Urinary bladder (tissue), 4 donors: Measurements from ENCODE around the gene THAP10. TPM values are rescaled to one million over a fixed set of nuclear protein-coding genes. Genes with fewer than 3 reads are reported as not detected.

Experiments
- DNase-seq: peaks from one replicate; pipeline ENCODE4 v3.0.0-alpha.2; 2015; ENCODE audit errors: extremely low spot score
- H3K27ac ChIP-seq: one replicate; pipeline ENCODE4 v1.5.1; 2013; ENCODE audit warnings: low read depth, mild to moderate bottlenecking, moderate library complexity
- H3K36me3 ChIP-seq: one replicate; pipeline ENCODE4 v1.6.1; 2013; ENCODE audit warnings: mild to moderate bottlenecking, moderate library complexity; ENCODE audit not compliant: insufficient read depth
- H3K4me1 ChIP-seq: one replicate; pipeline ENCODE4 v1.6.1; 2013; ENCODE audit warnings: mild to moderate bottlenecking, moderate library complexity; ENCODE audit not compliant: insufficient read depth
- H3K4me3 ChIP-seq: one replicate; pipeline ENCODE4 v1.5.1; 2013; ENCODE audit warnings: low read depth, low read length
- WGBS: extraction: QIAGEN DNeasy Blood & Tissue Kit; methylation state at CpG from one replicate; pipeline ENCODE4 v1.1.7; 2013; 5-methylcytosine and 5-hydroxymethylcytosine counted together
- polyA plus RNA-seq: library from polyadenylated mRNA; stranded (reverse); fragments of 200-250 nt; gene quantifications from one replicate; pipeline ENCODE4 v1.2.3, GENCODE V29; 2013
- total RNA-seq: library from RNA; depleted of rRNA; stranded (reverse); fragments of >200 nt; gene quantifications from one replicate; pipeline ENCODE4 v1.2.3, GENCODE V29; 2014
- donor health status: healthy with polysubstance abuse.
- donor health status: healthy.

THAP10 gene
- total and polyA plus RNA-seq, 2 donors = 3.8 to 5.0 TPM

DNA sequence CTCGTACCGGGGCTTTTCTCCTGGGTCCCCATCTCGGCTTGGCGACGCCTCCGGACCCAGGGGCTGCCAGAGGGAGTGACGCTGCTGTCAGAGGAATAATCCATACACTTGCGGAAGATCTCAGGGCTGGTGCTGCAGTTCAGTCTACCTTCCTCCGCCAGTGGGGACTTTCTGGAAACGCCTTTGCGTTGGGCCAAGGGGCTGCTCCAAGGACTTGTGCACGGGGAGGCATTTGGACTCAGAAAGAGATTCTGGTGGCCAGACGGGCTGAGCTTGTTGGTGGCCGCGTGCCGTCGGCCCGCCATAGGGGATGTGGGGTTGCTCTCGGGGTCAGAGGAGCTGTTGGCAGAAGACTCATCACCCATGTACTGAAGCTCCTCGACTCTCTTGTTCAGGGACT is 60.1 kb downstream of the THAP10 start:
- Histone ChIP-seq H3K27ac (no peak overlapping the region), H3K4me1 (no peaks in the 10 kb centered on the region), H3K4me3 (no peak overlapping the region), H3K36me3 (peaks cover 1% of the 10 kb centered on the region)
- no peak for DNase-seq
- WGBS = 96% methylated on average over 20 of the region's 20 CpGs

Other genes starting within 250 kb of the THAP10 start
- gene UACA, start 128.9 kb downstream of the THAP10 start, total RNA-seq = 195 TPM
- 12.8 TPM for gene UACA, start 128.9 kb downstream of the THAP10 start, polyA plus RNA-seq
- gene LARP6, start 38.3 kb downstream of the THAP10 start, total RNA-seq = 6.9 TPM
- gene LARP6, start 38.3 kb downstream of the THAP10 start, polyA plus RNA-seq = 16.7 TPM
- gene LRRC49, start 393 bp upstream of the THAP10 start, total RNA-seq = 35.3 TPM
- 6.5 TPM for gene LRRC49, start 393 bp upstream of the THAP10 start, polyA plus RNA-seq
- gene THSD4, start 223.0 kb upstream of the THAP10 start, total RNA-seq = 75.1 TPM
- 23.9 TPM for gene THSD4, start 223.0 kb upstream of the THAP10 start, polyA plus RNA-seq